ENCODE data around the gene ZNF688.

GRCh38 chr16:30567160-30567990, 4.1 kb downstream of the ZNF688 start:
- TF ChIP-seq ZNF331 (CRISPR knock-in tag; IDR thresholded peaks at IDR 0.05; ENCODE audit: low read depth) (no peak), CTCF (conservative IDR thresholded peaks at IDR 0.05; ENCODE audit: low read depth in 2 of 2) (no peak), EZH2 (IDR thresholded peaks at IDR 0.05; ENCODE audit: low read depth, unreplicated experiment) (no peak), CREB1 (CRISPR knock-in tag; IDR thresholded peaks at IDR 0.05; ENCODE audit: low read depth) (no peak), NANOG (IDR thresholded peaks at IDR 0.05; ENCODE audit: borderline replicate concordance) (no peak), ZNF114 (CRISPR knock-in tag; IDR thresholded peaks at IDR 0.05) (no peak), POLR2AphosphoS5 (IDR thresholded peaks at IDR 0.05; ENCODE audit: low read depth) (no peak), JUNB (IDR thresholded peaks at IDR 0.05; ENCODE audit: unreplicated experiment) (no peak), STAT1 (IDR thresholded peaks at IDR 0.05; ENCODE audit: unreplicated experiment) (no peak), EZH2phosphoT487 (IDR thresholded peaks at IDR 0.05; ENCODE audit: unreplicated experiment) (no peak)
- TF ChIP-seq, protein P1, sequence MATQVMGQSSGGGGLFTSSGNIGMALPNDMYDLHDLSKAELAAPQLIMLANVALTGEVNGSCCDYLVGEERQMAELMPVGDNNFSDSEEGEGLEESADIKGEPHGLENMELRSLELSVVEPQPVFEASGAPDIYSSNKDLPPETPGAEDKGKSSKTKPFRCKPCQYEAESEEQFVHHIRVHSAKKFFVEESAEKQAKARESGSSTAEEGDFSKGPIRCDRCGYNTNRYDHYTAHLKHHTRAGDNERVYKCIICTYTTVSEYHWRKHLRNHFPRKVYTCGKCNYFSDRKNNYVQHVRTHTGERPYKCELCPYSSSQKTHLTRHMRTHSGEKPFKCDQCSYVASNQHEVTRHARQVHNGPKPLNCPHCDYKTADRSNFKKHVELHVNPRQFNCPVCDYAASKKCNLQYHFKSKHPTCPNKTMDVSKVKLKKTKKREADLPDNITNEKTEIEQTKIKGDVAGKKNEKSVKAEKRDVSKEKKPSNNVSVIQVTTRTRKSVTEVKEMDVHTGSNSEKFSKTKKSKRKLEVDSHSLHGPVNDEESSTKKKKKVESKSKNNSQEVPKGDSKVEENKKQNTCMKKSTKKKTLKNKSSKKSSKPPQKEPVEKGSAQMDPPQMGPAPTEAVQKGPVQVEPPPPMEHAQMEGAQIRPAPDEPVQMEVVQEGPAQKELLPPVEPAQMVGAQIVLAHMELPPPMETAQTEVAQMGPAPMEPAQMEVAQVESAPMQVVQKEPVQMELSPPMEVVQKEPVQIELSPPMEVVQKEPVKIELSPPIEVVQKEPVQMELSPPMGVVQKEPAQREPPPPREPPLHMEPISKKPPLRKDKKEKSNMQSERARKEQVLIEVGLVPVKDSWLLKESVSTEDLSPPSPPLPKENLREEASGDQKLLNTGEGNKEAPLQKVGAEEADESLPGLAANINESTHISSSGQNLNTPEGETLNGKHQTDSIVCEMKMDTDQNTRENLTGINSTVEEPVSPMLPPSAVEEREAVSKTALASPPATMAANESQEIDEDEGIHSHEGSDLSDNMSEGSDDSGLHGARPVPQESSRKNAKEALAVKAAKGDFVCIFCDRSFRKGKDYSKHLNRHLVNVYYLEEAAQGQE (IDR thresholded peaks at IDR 0.05; ENCODE audit: unreplicated experiment) = no peak
- TF ChIP-seq, protein P2, sequence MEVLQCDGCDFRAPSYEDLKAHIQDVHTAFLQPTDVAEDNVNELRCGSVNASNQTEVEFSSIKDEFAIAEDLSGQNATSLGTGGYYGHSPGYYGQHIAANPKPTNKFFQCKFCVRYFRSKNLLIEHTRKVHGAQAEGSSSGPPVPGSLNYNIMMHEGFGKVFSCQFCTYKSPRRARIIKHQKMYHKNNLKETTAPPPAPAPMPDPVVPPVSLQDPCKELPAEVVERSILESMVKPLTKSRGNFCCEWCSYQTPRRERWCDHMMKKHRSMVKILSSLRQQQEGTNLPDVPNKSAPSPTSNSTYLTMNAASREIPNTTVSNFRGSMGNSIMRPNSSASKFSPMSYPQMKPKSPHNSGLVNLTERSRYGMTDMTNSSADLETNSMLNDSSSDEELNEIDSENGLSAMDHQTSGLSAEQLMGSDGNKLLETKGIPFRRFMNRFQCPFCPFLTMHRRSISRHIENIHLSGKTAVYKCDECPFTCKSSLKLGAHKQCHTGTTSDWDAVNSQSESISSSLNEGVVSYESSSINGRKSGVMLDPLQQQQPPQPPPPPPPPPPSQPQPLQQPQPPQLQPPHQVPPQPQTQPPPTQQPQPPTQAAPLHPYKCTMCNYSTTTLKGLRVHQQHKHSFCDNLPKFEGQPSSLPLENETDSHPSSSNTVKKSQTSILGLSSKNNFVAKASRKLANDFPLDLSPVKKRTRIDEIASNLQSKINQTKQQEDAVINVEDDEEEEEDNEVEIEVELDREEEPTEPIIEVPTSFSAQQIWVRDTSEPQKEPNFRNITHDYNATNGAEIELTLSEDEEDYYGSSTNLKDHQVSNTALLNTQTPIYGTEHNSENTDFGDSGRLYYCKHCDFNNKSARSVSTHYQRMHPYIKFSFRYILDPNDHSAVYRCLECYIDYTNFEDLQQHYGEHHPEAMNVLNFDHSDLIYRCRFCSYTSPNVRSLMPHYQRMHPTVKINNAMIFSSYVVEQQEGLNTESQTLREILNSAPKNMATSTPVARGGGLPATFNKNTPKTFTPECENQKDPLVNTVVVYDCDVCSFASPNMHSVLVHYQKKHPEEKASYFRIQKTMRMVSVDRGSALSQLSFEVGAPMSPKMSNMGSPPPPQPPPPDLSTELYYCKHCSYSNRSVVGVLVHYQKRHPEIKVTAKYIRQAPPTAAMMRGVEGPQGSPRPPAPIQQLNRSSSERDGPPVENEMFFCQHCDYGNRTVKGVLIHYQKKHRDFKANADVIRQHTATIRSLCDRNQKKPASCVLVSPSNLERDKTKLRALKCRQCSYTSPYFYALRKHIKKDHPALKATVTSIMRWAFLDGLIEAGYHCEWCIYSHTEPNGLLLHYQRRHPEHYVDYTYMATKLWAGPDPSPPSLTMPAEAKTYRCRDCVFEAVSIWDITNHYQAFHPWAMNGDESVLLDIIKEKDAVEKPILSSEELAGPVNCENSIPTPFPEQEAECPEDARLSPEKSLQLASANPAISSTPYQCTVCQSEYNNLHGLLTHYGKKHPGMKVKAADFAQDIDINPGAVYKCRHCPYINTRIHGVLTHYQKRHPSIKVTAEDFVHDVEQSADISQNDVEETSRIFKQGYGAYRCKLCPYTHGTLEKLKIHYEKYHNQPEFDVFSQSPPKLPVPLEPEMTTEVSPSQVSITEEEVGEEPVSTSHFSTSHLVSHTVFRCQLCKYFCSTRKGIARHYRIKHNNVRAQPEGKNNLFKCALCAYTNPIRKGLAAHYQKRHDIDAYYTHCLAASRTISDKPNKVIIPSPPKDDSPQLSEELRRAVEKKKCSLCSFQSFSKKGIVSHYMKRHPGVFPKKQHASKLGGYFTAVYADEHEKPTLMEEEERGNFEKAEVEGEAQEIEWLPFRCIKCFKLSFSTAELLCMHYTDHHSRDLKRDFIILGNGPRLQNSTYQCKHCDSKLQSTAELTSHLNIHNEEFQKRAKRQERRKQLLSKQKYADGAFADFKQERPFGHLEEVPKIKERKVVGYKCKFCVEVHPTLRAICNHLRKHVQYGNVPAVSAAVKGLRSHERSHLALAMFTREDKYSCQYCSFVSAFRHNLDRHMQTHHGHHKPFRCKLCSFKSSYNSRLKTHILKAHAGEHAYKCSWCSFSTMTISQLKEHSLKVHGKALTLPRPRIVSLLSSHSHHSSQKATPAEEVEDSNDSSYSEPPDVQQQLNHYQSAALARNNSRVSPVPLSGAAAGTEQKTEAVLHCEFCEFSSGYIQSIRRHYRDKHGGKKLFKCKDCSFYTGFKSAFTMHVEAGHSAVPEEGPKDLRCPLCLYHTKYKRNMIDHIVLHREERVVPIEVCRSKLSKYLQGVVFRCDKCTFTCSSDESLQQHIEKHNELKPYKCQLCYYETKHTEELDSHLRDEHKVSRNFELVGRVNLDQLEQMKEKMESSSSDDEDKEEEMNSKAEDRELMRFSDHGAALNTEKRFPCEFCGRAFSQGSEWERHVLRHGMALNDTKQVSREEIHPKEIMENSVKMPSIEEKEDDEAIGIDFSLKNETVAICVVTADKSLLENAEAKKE (CRISPR knock-in tag; IDR thresholded peaks at IDR 0.05) = no peak
- TF ChIP-seq, protein P3, sequence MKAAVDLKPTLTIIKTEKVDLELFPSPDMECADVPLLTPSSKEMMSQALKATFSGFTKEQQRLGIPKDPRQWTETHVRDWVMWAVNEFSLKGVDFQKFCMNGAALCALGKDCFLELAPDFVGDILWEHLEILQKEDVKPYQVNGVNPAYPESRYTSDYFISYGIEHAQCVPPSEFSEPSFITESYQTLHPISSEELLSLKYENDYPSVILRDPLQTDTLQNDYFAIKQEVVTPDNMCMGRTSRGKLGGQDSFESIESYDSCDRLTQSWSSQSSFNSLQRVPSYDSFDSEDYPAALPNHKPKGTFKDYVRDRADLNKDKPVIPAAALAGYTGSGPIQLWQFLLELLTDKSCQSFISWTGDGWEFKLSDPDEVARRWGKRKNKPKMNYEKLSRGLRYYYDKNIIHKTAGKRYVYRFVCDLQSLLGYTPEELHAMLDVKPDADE (IDR thresholded peaks at IDR 0.05) = no peak

Measured in GM23338 (cell line).